Measurements from ENCODE around the gene TAOK3. TPM values are rescaled to one million over a fixed set of nuclear protein-coding genes. Genes with fewer than 3 reads are reported as not detected.

TAOK3 gene
- polyA plus RNA-seq, 1 experiment = 18.3 TPM

DNA sequence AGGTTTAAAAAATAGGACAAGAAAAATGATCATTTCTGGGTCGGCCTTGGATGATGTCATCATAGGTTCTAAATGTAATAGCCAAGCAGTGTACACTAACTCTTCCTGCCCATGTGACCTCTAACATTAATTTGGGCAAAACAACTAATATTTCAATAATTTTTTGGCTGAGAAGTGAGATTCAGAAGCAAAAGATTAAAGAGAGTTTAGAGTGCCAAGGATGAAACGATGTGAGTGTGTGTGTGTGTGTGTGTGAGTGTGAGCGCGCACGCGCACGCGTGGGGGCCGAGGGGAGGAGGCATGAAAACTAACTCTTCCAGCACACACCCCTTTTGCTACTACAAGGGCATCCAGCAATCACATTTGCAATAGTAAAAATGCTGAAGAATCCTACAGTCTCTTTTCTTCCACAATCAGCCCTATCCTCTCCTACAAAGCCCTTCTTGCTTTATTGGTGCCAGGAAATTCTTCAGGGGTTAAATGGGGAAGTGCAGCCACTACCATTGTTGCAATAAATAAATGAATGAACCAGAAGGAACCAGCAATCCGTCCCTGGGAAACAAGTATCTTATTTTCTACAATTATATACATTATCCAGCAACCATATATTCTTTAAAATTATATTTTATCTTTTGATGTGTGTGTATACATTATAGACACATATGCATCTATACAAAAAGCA is 183.9 kb downstream of the TAOK3 start:
- no peaks in the 10 kb centered on the region for H3K36me3 ChIP-seq (ENCODE audit: control insufficient read depth, insufficient read depth, low read length)
- H3K4me3 ChIP-seq (ENCODE audit: low read depth, low read length) = no peak overlapping the region
- ChIA-PET CTCF (interaction anchor here (0.6 to 3.8 kb wide), 2 partner anchors 187 to 203 kb away, joined by 4 to 21 read pairs; partner anchors contain the start of gene SUDS3), POLR2A (no interaction called here)
- no peak for DNase-seq (ENCODE audit: low read depth)
- H3K27me3 ChIP-seq (ENCODE audit: control insufficient read depth, insufficient read depth, low read length) = no peaks in the 10 kb centered on the region
- TF ChIP-seq, protein P1, sequence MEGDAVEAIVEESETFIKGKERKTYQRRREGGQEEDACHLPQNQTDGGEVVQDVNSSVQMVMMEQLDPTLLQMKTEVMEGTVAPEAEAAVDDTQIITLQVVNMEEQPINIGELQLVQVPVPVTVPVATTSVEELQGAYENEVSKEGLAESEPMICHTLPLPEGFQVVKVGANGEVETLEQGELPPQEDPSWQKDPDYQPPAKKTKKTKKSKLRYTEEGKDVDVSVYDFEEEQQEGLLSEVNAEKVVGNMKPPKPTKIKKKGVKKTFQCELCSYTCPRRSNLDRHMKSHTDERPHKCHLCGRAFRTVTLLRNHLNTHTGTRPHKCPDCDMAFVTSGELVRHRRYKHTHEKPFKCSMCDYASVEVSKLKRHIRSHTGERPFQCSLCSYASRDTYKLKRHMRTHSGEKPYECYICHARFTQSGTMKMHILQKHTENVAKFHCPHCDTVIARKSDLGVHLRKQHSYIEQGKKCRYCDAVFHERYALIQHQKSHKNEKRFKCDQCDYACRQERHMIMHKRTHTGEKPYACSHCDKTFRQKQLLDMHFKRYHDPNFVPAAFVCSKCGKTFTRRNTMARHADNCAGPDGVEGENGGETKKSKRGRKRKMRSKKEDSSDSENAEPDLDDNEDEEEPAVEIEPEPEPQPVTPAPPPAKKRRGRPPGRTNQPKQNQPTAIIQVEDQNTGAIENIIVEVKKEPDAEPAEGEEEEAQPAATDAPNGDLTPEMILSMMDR (IDR thresholded peaks at IDR 0.05; ENCODE audit: insufficient read depth, low read depth, low read length) = no peak

DNA sequence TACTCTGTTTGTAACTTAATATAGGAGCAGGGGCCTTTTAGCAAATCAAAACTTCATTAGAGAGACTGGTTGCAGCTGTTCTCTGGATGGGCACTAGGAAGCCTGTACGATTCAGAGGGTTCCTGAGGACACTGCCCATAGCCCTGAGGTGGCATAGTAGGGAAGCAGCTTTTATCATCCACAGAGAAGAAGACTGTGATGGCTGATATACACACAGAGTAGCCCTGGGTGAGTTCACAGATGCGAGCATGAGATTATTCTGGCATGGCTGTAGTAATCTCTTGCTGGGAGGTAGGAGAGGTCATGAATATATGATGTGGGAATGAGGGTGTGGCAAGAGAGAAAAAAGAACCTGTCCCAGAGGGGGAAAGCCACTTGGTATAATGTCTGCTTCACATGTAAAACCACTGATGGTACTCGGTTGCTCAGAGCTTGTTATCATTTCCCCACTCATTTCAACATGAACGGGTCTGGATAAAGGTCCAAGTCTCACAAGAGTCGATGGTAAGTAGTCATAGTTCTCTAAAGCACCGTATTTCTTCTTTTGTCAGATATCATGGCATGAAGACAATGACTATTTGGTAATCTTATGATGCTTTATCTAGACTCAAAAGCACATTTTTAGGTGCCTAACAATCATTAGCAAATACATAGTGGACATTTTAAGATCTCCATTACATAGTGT is 184.8 kb downstream of the TAOK3 start:
- no peak for DNase-seq (ENCODE audit: low read depth)
- H3K4me3 ChIP-seq (ENCODE audit: low read depth, low read length) = no peak overlapping the region
- POLR2A ChIA-PET = no interaction called here
- no peaks in the 10 kb centered on the region for H3K36me3 ChIP-seq (ENCODE audit: control insufficient read depth, insufficient read depth, low read length)
- no peaks in the 10 kb centered on the region for H3K27me3 ChIP-seq (ENCODE audit: control insufficient read depth, insufficient read depth, low read length)
- CTCF ChIA-PET = interaction anchor here (0.6 to 1.5 kb wide), 4 partner anchors 188 to 1087 kb away, joined by 3 to 8 read pairs (median 4); partner anchors contain the start of gene SUDS3
- TF ChIP-seq, protein P1 (IDR thresholded peaks at IDR 0.05; ENCODE audit: insufficient read depth, low read depth, low read length) = no peak

DNA sequence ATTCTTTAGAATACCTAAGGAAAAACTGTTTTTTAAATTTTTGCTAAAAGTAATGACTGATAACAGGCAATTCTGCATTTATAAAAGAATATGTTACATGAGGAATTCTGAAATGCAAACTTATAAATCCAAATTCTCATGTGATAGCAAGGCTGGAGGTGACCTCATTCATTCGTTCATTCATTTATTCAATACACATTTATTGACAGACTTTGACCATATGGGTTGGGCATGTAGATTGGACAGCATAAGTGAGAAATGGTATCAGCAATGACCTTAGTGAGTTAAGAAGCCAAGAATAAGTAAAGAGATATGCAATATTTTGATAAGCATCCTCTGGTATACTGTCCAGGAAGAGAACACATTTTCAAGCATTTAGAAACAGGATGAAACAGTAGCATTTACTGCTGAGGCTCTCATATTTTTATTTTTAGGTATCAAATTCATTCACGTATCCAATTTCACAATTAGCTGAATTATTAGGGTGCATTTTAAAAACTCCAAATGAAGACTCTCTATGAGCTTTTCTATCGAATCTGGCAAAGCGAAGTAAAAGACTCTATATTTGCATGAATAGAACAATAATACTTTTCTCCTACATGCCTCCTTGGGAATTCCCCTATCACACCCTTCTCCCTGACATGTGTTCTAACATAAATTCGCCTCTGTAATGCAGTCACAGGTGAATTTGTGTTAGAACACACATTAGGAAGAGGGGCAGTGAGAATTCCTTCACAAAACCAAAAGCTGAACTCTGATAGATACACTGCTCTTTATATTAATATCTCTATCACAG is 186.9 kb downstream of the TAOK3 start:
- CTCF ChIA-PET = interaction anchor here (0.8 to 9.3 kb wide), 3 partner anchors 9 to 190 kb away, joined by 3 to 226 read pairs (median 3); partner anchors contain the start of genes SUDS3 and TAOK3
- POLR2A ChIA-PET = no interaction called here
- no peak for DNase-seq (ENCODE audit: low read depth)
- Histone ChIP-seq H3K27me3 (ENCODE audit: control insufficient read depth, insufficient read depth, low read length) (no peaks in the 10 kb centered on the region), H3K4me3 (ENCODE audit: low read depth, low read length) (no peak overlapping the region), H3K36me3 (ENCODE audit: control insufficient read depth, insufficient read depth, low read length) (peaks cover 4% of the 10 kb centered on the region)
- TF ChIP-seq, protein P1 (IDR thresholded peaks at IDR 0.05; ENCODE audit: insufficient read depth, low read depth, low read length) = no peak

DNA sequence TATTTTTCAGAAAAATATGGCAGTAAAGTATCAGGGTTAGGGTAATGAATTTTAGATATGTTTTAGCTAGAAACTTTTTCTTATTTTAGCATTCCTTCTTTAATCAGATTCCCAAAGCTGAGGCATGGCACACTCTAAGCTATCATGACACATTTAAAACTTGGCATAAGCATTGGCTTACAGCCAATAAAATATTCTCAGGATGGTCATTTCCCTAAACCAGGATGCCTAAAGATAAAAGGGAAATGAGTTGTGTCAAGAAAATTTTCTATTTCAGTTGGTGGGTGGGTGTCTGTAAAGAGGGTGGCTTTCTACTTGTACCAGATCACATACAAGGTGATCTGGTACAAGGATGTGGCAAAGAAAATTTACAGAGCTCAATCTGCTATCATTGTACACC is 189.0 kb downstream of the TAOK3 start:
- no peak for DNase-seq (ENCODE audit: low read depth)
- Histone ChIP-seq H3K27me3 (ENCODE audit: control insufficient read depth, insufficient read depth, low read length) (no peaks in the 10 kb centered on the region), H3K4me3 (ENCODE audit: low read depth, low read length) (no peak overlapping the region), H3K36me3 (ENCODE audit: control insufficient read depth, insufficient read depth, low read length) (peaks cover 5% of the 10 kb centered on the region)
- CTCF ChIA-PET = interaction anchor here (0.6 to 9.3 kb wide), 5 partner anchors 18 to 197 kb away, joined by 3 to 226 read pairs (median 3); partner anchors contain the start of genes SUDS3 and TAOK3
- POLR2A ChIA-PET = no interaction called here
- TF ChIP-seq, protein P1 (IDR thresholded peaks at IDR 0.05; ENCODE audit: insufficient read depth, low read depth, low read length) = no peak

Measured in BJ (cell line).